ENCODE data around the gene TYW5.

DNA sequence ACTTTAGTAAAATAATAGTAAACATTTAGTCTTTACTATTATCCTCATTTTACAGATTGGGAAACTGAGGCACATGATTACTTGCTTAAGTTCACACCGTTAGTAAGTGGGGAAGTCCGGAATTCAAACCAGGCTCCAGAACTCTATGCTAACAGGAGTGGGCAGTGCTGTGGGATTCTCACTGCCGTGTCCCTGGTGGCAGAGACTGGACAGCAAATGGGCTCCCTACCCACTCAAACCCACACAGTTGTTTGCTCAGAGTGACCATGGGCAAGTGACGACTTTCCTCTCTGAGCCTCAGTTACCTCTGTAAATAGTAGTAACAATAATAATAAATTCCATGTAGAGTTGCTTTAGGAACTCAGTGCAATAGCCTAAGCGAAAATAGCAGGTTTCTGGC lies 24.1 kb upstream of the TYW5 start:
- TF ChIP-seq POLR2AphosphoS5 (IDR thresholded peaks at IDR 0.05; ENCODE audit: borderline replicate concordance, low read depth, low read length) (no peak), FOXP2 (optimal IDR thresholded peaks at IDR 0.05; ENCODE audit: control extremely low read depth, extremely low read length, insufficient read depth) (no peak)

Data from SK-N-MC (cell line).